HUES64 (cell line): ENCODE measurements around the gene NUFIP2.
"Not testable (repeated sequence)": the region's sequence is repeated elsewhere in the genome, so short reads cannot be mapped to it uniquely, and the experiment has no call there.

Experiments
- H3K27ac ChIP-seq: 2 replicates; pipeline ENCODE4 v1.7.0; 2013; ENCODE audit warnings: low read depth, low read length, inconsistent platforms
- H3K27me3 ChIP-seq: 2 replicates; pipeline ENCODE4 v1.6.1; 2013; ENCODE audit warnings: mild to moderate bottlenecking, low read length; ENCODE audit not compliant: insufficient read depth
- H3K36me3 ChIP-seq: 2 replicates; pipeline ENCODE4 v1.6.1; 2013; ENCODE audit warnings: mild to moderate bottlenecking, low read length; ENCODE audit not compliant: insufficient read depth
- H3K4me1 ChIP-seq: 2 replicates; pipeline ENCODE4 v1.6.1; 2013; ENCODE audit warnings: mild to moderate bottlenecking, low read length, moderate library complexity; ENCODE audit not compliant: insufficient read depth
- H3K4me3 ChIP-seq: 2 replicates; pipeline ENCODE4 v1.5.1; 2013; ENCODE audit warnings: mild to moderate bottlenecking, low read length, moderate library complexity
- H3K9ac ChIP-seq: 2 replicates; pipeline ENCODE4 v1.6.1; 2013; ENCODE audit warnings: mild to moderate bottlenecking, low read depth, low read length
- H3K9me3 ChIP-seq: 2 replicates; pipeline ENCODE4 v1.6.1; 2013; ENCODE audit warnings: low read depth, low read length; ENCODE audit not compliant: insufficient read depth
- WGBS: fragments of 150-250, 120-280 bp; methylation state at CpG from one replicate; pipeline ENCODE4 v1.1.7; 2013; ENCODE audit warnings: missing lambda C conversion rate; 5-methylcytosine and 5-hydroxymethylcytosine counted together

The NUFIP2 gene

GRCh38 chr17:29278692-29279091, 15.3 kb downstream of the NUFIP2 start:
- Histone ChIP-seq H3K27ac (no peak overlapping the region), H3K4me1 (peaks cover 8% of the 10 kb centered on the region), H3K9me3 (no peaks in the 10 kb centered on the region), H3K36me3 (peaks cover 87% of the 10 kb centered on the region), H3K9ac (no peak overlapping the region), H3K4me3 (no peak overlapping the region), H3K27me3 (no peaks in the 10 kb centered on the region)

- H3K4me3 ChIP-seq = no peak overlapping the region
- peaks cover 83% of the 10 kb centered on the region for H3K36me3 ChIP-seq
- no peak overlapping the region for H3K9ac ChIP-seq
- WGBS = no CpG with 5 or more reads among the region's 1 CpG
- peaks cover 5% of the 10 kb centered on the region for H3K4me1 ChIP-seq
- no peaks in the 10 kb centered on the region for H3K9me3 ChIP-seq
- no peak overlapping the region for H3K27ac ChIP-seq
- no peaks in the 10 kb centered on the region for H3K27me3 ChIP-seq
These were observed 20.0 kb downstream of the NUFIP2 start for GRCh38 chr17:29273924-29274323.

- not testable (repeated sequence) for H3K4me1 ChIP-seq, H3K9ac ChIP-seq, H3K27me3 ChIP-seq, H3K9me3 ChIP-seq, H3K4me3 ChIP-seq, H3K27ac ChIP-seq
- 96% methylated on average over 6 of the region's 9 CpGs for WGBS
- H3K36me3 ChIP-seq = peaks cover 84% of the 10 kb centered on the region
These were observed 22.0 kb downstream of the NUFIP2 start for GRCh38 chr17:29271980-29272379.

- no peaks in the 10 kb centered on the region for H3K9me3 ChIP-seq
- WGBS = 97% methylated on average over 4 of the region's 5 CpGs
- H3K9ac ChIP-seq = no peak overlapping the region
- no peaks in the 10 kb centered on the region for H3K4me1 ChIP-seq
- H3K4me3 ChIP-seq = no peak overlapping the region
- H3K27me3 ChIP-seq = no peaks in the 10 kb centered on the region
- no peak overlapping the region for H3K27ac ChIP-seq
- H3K36me3 ChIP-seq = peaks cover 90% of the 10 kb centered on the region
These were observed 30.0 kb downstream of the NUFIP2 start for GRCh38 chr17:29263916-29264315.

GRCh38 chr17:29257756-29258155, 36.2 kb downstream of the NUFIP2 start:
- H3K27ac ChIP-seq = no peak overlapping the region

GRCh38 chr17:29256735-29257466, 37.0 kb downstream of the NUFIP2 start:
- no peaks in the 10 kb centered on the region for H3K4me1 ChIP-seq
- WGBS = 95% methylated on average over 8 of the region's 8 CpGs

More at GRCh38 chr17:29257756-29258155, 36.2 kb downstream of the NUFIP2 start:
- Histone ChIP-seq H3K27me3 (no peaks in the 10 kb centered on the region), H3K9me3 (no peaks in the 10 kb centered on the region), H3K36me3 (peaks cover 58% of the 10 kb centered on the region), H3K9ac (no peak overlapping the region), H3K4me1 (no peaks in the 10 kb centered on the region), H3K4me3 (no peak overlapping the region)
- WGBS = 87% methylated on average over 1 of the region's 3 CpGs

GRCh38 chr17:29255926-29256522, 37.9 kb downstream of the NUFIP2 start:
- WGBS = 91% methylated on average over 4 of the region's 4 CpGs
- H3K9ac ChIP-seq = no peak overlapping the region
- no peak overlapping the region for H3K27ac ChIP-seq
- H3K9me3 ChIP-seq = no peaks in the 10 kb centered on the region
- no peaks in the 10 kb centered on the region for H3K4me1 ChIP-seq
- H3K4me3 ChIP-seq = no peak overlapping the region
- H3K36me3 ChIP-seq = peaks cover 40% of the 10 kb centered on the region
- no peaks in the 10 kb centered on the region for H3K27me3 ChIP-seq

More at GRCh38 chr17:29256735-29257466, 37.0 kb downstream of the NUFIP2 start:
- H3K9ac ChIP-seq = no peak overlapping the region
- H3K27ac ChIP-seq = no peak overlapping the region
- H3K27me3 ChIP-seq = no peaks in the 10 kb centered on the region
- no peaks in the 10 kb centered on the region for H3K9me3 ChIP-seq
- no peak overlapping the region for H3K4me3 ChIP-seq
- H3K36me3 ChIP-seq = peaks cover 49% of the 10 kb centered on the region

GRCh38 chr17:29253037-29253436, 40.9 kb downstream of the NUFIP2 start:
- no peaks in the 10 kb centered on the region for H3K27me3 ChIP-seq
- no peak overlapping the region for H3K4me3 ChIP-seq
- no CpG with 5 or more reads among the region's 2 CpGs for WGBS
- no peaks in the 10 kb centered on the region for H3K9me3 ChIP-seq
- H3K27ac ChIP-seq = no peak overlapping the region
- peaks cover 13% of the 10 kb centered on the region for H3K36me3 ChIP-seq
- H3K9ac ChIP-seq = no peak overlapping the region
- H3K4me1 ChIP-seq = no peaks in the 10 kb centered on the region

- H3K36me3 ChIP-seq = peaks cover 7% of the 10 kb centered on the region; the same call in 1 of the 2 replicates
- no peaks in the 10 kb centered on the region for H3K9me3 ChIP-seq
- no peak overlapping the region for H3K27ac ChIP-seq
- no peak overlapping the region for H3K9ac ChIP-seq
- no peak overlapping the region for H3K4me3 ChIP-seq
- H3K27me3 ChIP-seq = no peaks in the 10 kb centered on the region
- 87% methylated on average over 6 of the region's 7 CpGs for WGBS
- H3K4me1 ChIP-seq = no peaks in the 10 kb centered on the region
These were observed 41.7 kb downstream of the NUFIP2 start for GRCh38 chr17:29252101-29252791.

- Histone ChIP-seq H3K9ac (no peak overlapping the region), H3K4me3 (no peak overlapping the region), H3K36me3 (peaks cover 4% of the 10 kb centered on the region; the same call in 1 of the 2 replicates), H3K27me3 (no peaks in the 10 kb centered on the region), H3K27ac (no peak overlapping the region), H3K4me1 (peaks cover 4% of the 10 kb centered on the region; the same call in 1 of the 2 replicates), H3K9me3 (no peaks in the 10 kb centered on the region)
- WGBS = over 99% methylated on average over 2 of the region's 2 CpGs
These were observed 42.8 kb downstream of the NUFIP2 start for GRCh38 chr17:29251184-29251583.

- Histone ChIP-seq H3K27me3 (no peaks in the 10 kb centered on the region), H3K4me3 (no peak overlapping the region), H3K9ac (no peak overlapping the region), H3K27ac (no peak overlapping the region), H3K4me1 (peaks cover 4% of the 10 kb centered on the region; the same call in 1 of the 2 replicates), H3K9me3 (no peaks in the 10 kb centered on the region), H3K36me3 (no peaks in the 10 kb centered on the region)
- WGBS = no CpG with 5 or more reads among the region's 1 CpG
These were observed 43.3 kb downstream of the NUFIP2 start for GRCh38 chr17:29250666-29251065.
